OCI-LY7 (cell line): ENCODE measurements around the gene MRPS6. TPM values are rescaled to one million over a fixed set of nuclear protein-coding genes. Genes with fewer than 3 reads are reported as not detected.

Experiments
- BruUV-seq: library from RNA; stranded (reverse); fragments of 400-500 nt; replicated peaks from 2 replicates; lab custom pipeline; 2021; lab: Mats Ljungman, UMichigan
- CTCF ChIA-PET: fragments of 300-600 bp; sonication (Branson Sonifier 250); formaldehyde crosslinking; loops from one replicate; lab custom pipeline; 2022; ENCODE audit warnings: antibody characterized with exemption; ENCODE audit not compliant: unreplicated experiment; lab: Charles Lee
- POLR2A ChIA-PET: fragments of 300-600 bp; sonication (Branson Sonifier 250); formaldehyde crosslinking; loops from one replicate; lab custom pipeline; 2022; ENCODE audit warnings: antibody characterized with exemption; lab: Charles Lee
- DNase-seq: peaks from one replicate; pipeline ENCODE4 v3.0.0-alpha.2; 2015; ENCODE audit warnings: low spot score
- H2AFZ ChIP-seq: fragments of 200-600 bp; sonication (generic), shearing (Covaris generic); 2 replicates; pipeline ENCODE4 v1.6.1; 2014; ENCODE audit warnings: mild to moderate bottlenecking, antibody characterized with exemption, low read length, moderate library complexity
- H3K27ac ChIP-seq: fragments of 200-600 bp; sonication (generic); 2 replicates; pipeline ENCODE4 v1.5.1; 2014; ENCODE audit warnings: mixed run types, low read depth, mild to moderate bottlenecking, moderate library complexity, low read length, inconsistent platforms; ENCODE audit not compliant: poor library complexity, severe bottlenecking
- H3K36me3 ChIP-seq: fragments of 200-600 bp; sonication (generic); 2 replicates; pipeline ENCODE4 v1.6.1; 2014; ENCODE audit warnings: mild to moderate bottlenecking, antibody characterized with exemption, low read length, moderate library complexity, mixed read lengths; ENCODE audit not compliant: insufficient read depth
- H3K4me1 ChIP-seq: fragments of 200-600 bp; sonication (generic); 2 replicates; pipeline ENCODE4 v1.5.1; 2014; ENCODE audit warnings: mild to moderate bottlenecking, low read length; ENCODE audit not compliant: insufficient read depth, poor library complexity, severe bottlenecking
- H3K4me2 ChIP-seq: fragments of 200-600 bp; sonication (generic); 2 replicates; pipeline ENCODE4 v1.6.1; 2014; ENCODE audit warnings: mild to moderate bottlenecking, low read length
- H3K4me3 ChIP-seq: fragments of 200-600 bp; sonication (generic); 2 replicates; pipeline ENCODE4 v1.5.1; 2014; ENCODE audit warnings: mild to moderate bottlenecking, low read depth, low read length; ENCODE audit not compliant: poor library complexity, severe bottlenecking
- H3K79me2 ChIP-seq: fragments of 200-600 bp; sonication (generic); 2 replicates; pipeline ENCODE4 v1.6.1; 2016; ENCODE audit warnings: low read depth, mild to moderate bottlenecking, low read length, moderate library complexity, mixed read lengths; ENCODE audit not compliant: insufficient read depth
- H3K9me2 ChIP-seq: fragments of 200-600 bp; sonication (generic); 2 replicates; pipeline ENCODE4 v1.6.1; 2016; ENCODE audit warnings: mild to moderate bottlenecking, low read length, mixed read lengths; ENCODE audit not compliant: insufficient read depth
- H3K9me3 ChIP-seq: fragments of 200-600 bp; sonication (generic); 2 replicates; pipeline ENCODE4 v1.6.1; 2014; ENCODE audit warnings: mild to moderate bottlenecking, mixed run types, low read length, mixed read lengths
- H4K20me1 ChIP-seq: fragments of 200-600 bp; sonication (generic); 2 replicates; pipeline ENCODE4 v1.6.1; 2014; ENCODE audit warnings: mild to moderate bottlenecking, antibody characterized with exemption, low read length, moderate library complexity, mixed read lengths; ENCODE audit not compliant: insufficient read depth
- CTCF ChIP-seq: fragments of 200-600 bp; sonication (generic); conservative IDR thresholded peaks from 2 replicates; pipeline ENCODE4 v1.5.1; 2014; ENCODE audit warnings: mild to moderate bottlenecking, antibody characterized with exemption, low read length, moderate library complexity, mixed read lengths
- EZH2phosphoT487 ChIP-seq: fragments of 200-600 bp; sonication (generic); IDR thresholded peaks from 2 replicates; pipeline ENCODE4 v1.6.1; 2018; ENCODE audit warnings: low read depth, borderline replicate concordance, mild to moderate bottlenecking, mixed run types, antibody characterized with exemption, low read length, moderate library complexity, mixed read lengths
- intact Hi-C: fragments of 100-400 bp; cut with micrococcal nuclease; formaldehyde crosslinking; loops from one replicate; pipeline ENCODE4 v1.10.0; 2022; ENCODE audit not compliant: unreplicated experiment
- total RNA-seq, 2 experiments: library from RNA; depleted of rRNA in 1 of 2; stranded (reverse); fragments of >200 nt in 1 of 2; shearing (Covaris generic) in 1 of 2; gene quantifications; 2 replicates each; pipeline ENCODE4 v1.2.3, GENCODE V29; 2014 to 2022

Gene MRPS6
- total RNA-seq, 2 experiments from 2014 or later: 20.9 to 56.1 TPM

- Histone ChIP-seq H3K9me2 (no peaks in the 10 kb centered on the region), H4K20me1 (no peaks in the 10 kb centered on the region), H3K79me2 (no peaks in the 10 kb centered on the region), H2AFZ (no peak overlapping the region), H3K9me3 (no peaks in the 10 kb centered on the region), H3K4me1 (no peaks in the 10 kb centered on the region), H3K4me3 (no peak overlapping the region), H3K36me3 (peaks cover 24% of the 10 kb centered on the region), H3K27ac (no peak overlapping the region), H3K4me2 (no peak overlapping the region)
- BruUV-seq: no TSS peak
- intact Hi-C loops: no loop called here
- no peak for DNase-seq
- POLR2A ChIA-PET: interaction anchor here (0.6 kb wide), 1 partner anchor 70 kb away, joined by 3 read pairs; no protein-coding TSS in a partner anchor
- CTCF ChIA-PET: no interaction called here
- no peak for TF ChIP-seq EZH2phosphoT487
- no peak for TF ChIP-seq CTCF
Measured at GRCh38 chr21:34147792-34148418, 74.5 kb downstream of the MRPS6 start.

- Histone ChIP-seq H3K9me3 (no peaks in the 10 kb centered on the region), H3K4me1 (no peaks in the 10 kb centered on the region), H3K4me2 (no peak overlapping the region), H3K27ac (no peak overlapping the region), H3K4me3 (no peak overlapping the region), H3K79me2 (no peaks in the 10 kb centered on the region), H3K9me2 (no peaks in the 10 kb centered on the region), H4K20me1 (no peaks in the 10 kb centered on the region), H2AFZ (no peak overlapping the region), H3K36me3 (peaks cover 19% of the 10 kb centered on the region)
- intact Hi-C loops: no loop called here
- CTCF ChIA-PET: no interaction called here
- DNase-seq: no peak
- POLR2A ChIA-PET: interaction anchor here (0.6 kb wide), 1 partner anchor 70 kb away, joined by 3 read pairs; no protein-coding TSS in a partner anchor
- no TSS peak for BruUV-seq
- TF ChIP-seq EZH2phosphoT487: no peak
- TF ChIP-seq CTCF: no peak
Measured at GRCh38 chr21:34148419-34148804, 75.0 kb downstream of the MRPS6 start.

- ChIA-PET POLR2A (interaction anchor here (0.6 kb wide), 1 partner anchor 69 kb away, joined by 3 read pairs; no protein-coding TSS in a partner anchor), CTCF (no interaction called here)
- no peaks in the 10 kb centered on the region for H3K9me2 ChIP-seq
- H3K27ac ChIP-seq: no peak overlapping the region
- no peak for DNase-seq
- intact Hi-C loops: no loop called here
- BruUV-seq: no TSS peak
- H3K4me2 ChIP-seq: no peak overlapping the region
- no peaks in the 10 kb centered on the region for H4K20me1 ChIP-seq
- H3K36me3 ChIP-seq: peaks cover 14% of the 10 kb centered on the region
- TF ChIP-seq CTCF (no peak), EZH2phosphoT487 (no peak)
- no peaks in the 10 kb centered on the region for H3K9me3 ChIP-seq
- H2AFZ ChIP-seq: no peak overlapping the region
- H3K4me1 ChIP-seq: no peaks in the 10 kb centered on the region
- no peak overlapping the region for H3K4me3 ChIP-seq
- no peaks in the 10 kb centered on the region for H3K79me2 ChIP-seq
Measured at GRCh38 chr21:34148826-34149558, 75.6 kb downstream of the MRPS6 start.
